Natural killer cell (primary cell): ENCODE data around the gene RELN. TPM values are rescaled to one million over a fixed set of nuclear protein-coding genes. Genes with fewer than 3 reads are reported as not detected.

Source experiments
- ATAC-seq, 3 donors: fragments of 150-1000 bp in 2 of 3; fragments of 200-7000 bp in 1 of 3; cut with Tn5 transposase; 1 replicate in 1 of 3; 2 replicates in 2 of 3; pipeline ENCODE4 v1.10.0; 2021; ENCODE audit warnings: mild to moderate bottlenecking in 2 of 3, moderate library complexity in 2 of 3
- DNase-seq, 2 donors: peaks; one replicate each; pipeline versions ENCODE4 v3.0.0 to v3.0.0-alpha.2; 2013 to 2021; ENCODE audit warnings: mixed read lengths in 1 of 2
- H3K27ac ChIP-seq: one replicate; pipeline ENCODE4 v1.5.1; 2013; ENCODE audit warnings: mild to moderate bottlenecking, low read length
- H3K27me3 ChIP-seq: one replicate; pipeline ENCODE4 v1.6.1; 2013; ENCODE audit warnings: low read length; ENCODE audit not compliant: control insufficient read depth, insufficient read depth
- H3K36me3 ChIP-seq: one replicate; pipeline ENCODE4 v1.6.1; 2013; ENCODE audit warnings: low read length; ENCODE audit not compliant: control insufficient read depth, insufficient read depth
- H3K4me1 ChIP-seq: one replicate; pipeline ENCODE4 v1.6.1; 2013; ENCODE audit warnings: low read length; ENCODE audit not compliant: control insufficient read depth, insufficient read depth
- H3K4me3 ChIP-seq: one replicate; pipeline ENCODE4 v1.5.1; 2013; ENCODE audit warnings: low read length
- H3K9me3 ChIP-seq: one replicate; pipeline ENCODE4 v1.6.1; 2013; ENCODE audit warnings: low read length; ENCODE audit not compliant: control insufficient read depth, insufficient read depth
- H3K27ac Mint-ChIP-seq, 2 donors: one replicate each; pipeline ENCODE4 v1.8.0; 2022; ENCODE audit warnings: mild to moderate bottlenecking in 2 of 2, mixed read lengths in 2 of 2, moderate library complexity in 1 of 2
- H3K27me3 Mint-ChIP-seq, 2 donors: one replicate each; pipeline ENCODE4 v1.8.0; 2022; ENCODE audit warnings: low read depth in 2 of 2, mixed read lengths in 2 of 2
- H3K36me3 Mint-ChIP-seq: one replicate; pipeline ENCODE4 v1.8.0; 2022; ENCODE audit warnings: mixed read lengths
- H3K4me1 Mint-ChIP-seq, 2 donors: one replicate each; pipeline ENCODE4 v1.8.0; 2022; ENCODE audit warnings: mixed read lengths in 2 of 2
- H3K4me3 Mint-ChIP-seq: one replicate; pipeline ENCODE4 v1.8.0; 2022; ENCODE audit warnings: mild to moderate bottlenecking, moderate library complexity, mixed read lengths
- H3K9me3 Mint-ChIP-seq, 2 donors: one replicate each; pipeline ENCODE4 v1.8.0; 2022; ENCODE audit warnings: mixed read lengths in 2 of 2
- WGBS: methylation state at CpG from one replicate; pipeline ENCODE4 v1.1.7; 2013; ENCODE audit warnings: missing lambda C conversion rate; ENCODE audit not compliant: insufficient coverage; 5-methylcytosine and 5-hydroxymethylcytosine counted together
- intact Hi-C: fragments of 100-400 bp; cut with micrococcal nuclease; formaldehyde crosslinking; loops from one replicate; pipeline ENCODE4 v1.14.2; 2022
- total RNA-seq, 4 donors: library from RNA; stranded (reverse); fragments of 120-200 nt in 1 of 4; gene quantifications; one replicate each; pipeline versions ENCODE4 v1.2.3 to v1.2.4, GENCODE V29; 2013 to 2022
- TF ChIP-seq, protein P1 (sequence below): fragments of 200-600 bp; IDR thresholded peaks from one replicate; pipeline ENCODE4 v1.8.0; 2022; ENCODE audit warnings: antibody characterized with exemption

Gene RELN
- total RNA-seq, 3 donors from 2014 or later (not counting 1 experiment from before 2014, with no cell fraction given), result not detected

DNA sequence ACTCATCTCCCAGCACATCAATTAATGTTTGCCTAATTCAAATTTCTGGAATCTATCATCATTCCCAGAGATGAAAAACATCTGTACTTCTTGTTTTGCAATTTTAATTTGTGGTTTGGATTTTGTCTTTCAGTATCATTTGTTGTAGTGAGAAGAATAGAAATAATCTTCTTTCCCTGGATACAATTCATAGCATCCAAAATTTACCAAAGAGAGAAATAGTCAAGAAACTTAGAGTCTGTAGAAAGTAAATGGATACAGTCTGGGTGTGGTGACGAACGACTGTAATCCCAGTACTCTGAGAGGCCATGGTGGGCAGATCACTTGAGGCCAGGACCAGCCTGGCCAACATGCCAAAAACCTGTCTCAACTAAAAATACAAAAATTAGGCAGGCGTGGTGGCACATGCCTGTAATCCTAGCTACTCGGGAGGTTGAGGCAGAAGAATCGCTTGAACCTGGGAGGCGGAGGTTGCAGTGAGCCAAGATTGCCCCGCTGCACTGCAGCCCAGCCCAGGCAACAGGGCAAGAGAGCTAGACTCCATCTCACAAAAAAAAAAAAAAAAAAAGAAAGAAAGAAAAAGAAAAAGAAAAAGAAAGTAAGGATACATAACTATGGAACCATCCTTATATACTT is 193.0 kb downstream of the RELN start:
- TF ChIP-seq, protein P1, sequence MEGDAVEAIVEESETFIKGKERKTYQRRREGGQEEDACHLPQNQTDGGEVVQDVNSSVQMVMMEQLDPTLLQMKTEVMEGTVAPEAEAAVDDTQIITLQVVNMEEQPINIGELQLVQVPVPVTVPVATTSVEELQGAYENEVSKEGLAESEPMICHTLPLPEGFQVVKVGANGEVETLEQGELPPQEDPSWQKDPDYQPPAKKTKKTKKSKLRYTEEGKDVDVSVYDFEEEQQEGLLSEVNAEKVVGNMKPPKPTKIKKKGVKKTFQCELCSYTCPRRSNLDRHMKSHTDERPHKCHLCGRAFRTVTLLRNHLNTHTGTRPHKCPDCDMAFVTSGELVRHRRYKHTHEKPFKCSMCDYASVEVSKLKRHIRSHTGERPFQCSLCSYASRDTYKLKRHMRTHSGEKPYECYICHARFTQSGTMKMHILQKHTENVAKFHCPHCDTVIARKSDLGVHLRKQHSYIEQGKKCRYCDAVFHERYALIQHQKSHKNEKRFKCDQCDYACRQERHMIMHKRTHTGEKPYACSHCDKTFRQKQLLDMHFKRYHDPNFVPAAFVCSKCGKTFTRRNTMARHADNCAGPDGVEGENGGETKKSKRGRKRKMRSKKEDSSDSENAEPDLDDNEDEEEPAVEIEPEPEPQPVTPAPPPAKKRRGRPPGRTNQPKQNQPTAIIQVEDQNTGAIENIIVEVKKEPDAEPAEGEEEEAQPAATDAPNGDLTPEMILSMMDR, result no peak
- no peaks in the 10 kb centered on the region for H3K27me3 ChIP-seq
- H3K4me1 ChIP-seq, result no peaks in the 10 kb centered on the region
- ATAC-seq (no peak), DNase-seq (no peak)
- H3K9me3 ChIP-seq, result no peaks in the 10 kb centered on the region
- Mint-ChIP-seq H3K4me3 (no peak overlapping the region), H3K4me1 (no peaks in the 10 kb centered on the region), H3K27me3 (no peaks in the 10 kb centered on the region), H3K9me3 (peaks cover 0 to 3% of the 10 kb centered on the region in 2 donors), H3K27ac (no peak overlapping the region), H3K36me3 (no peaks in the 10 kb centered on the region)
- H3K4me3 ChIP-seq, result no peak overlapping the region
- H3K36me3 ChIP-seq, result no peaks in the 10 kb centered on the region
- WGBS, result 92% methylated on average over 6 of the region's 7 CpGs
- no peak overlapping the region for H3K27ac ChIP-seq
- intact Hi-C loops, result no loop called here

DNA sequence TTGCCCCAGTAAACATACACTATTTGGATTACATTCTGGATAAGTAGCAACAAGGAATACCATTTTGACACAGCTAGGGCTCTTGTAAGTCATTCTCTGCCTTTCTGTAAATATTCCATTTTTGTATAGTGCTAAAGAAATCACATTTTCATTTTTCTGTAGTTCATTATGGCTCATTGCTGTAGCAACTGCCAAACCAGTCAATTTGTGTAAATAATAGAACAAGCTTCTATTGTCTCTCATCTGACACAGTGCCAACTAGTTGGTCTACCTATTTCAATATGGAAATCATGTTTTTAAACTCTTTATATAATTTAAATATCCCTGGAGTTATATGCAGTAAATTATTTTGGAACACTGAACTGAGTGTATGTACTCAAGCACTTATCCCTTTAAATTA is 193.7 kb downstream of the RELN start:
- H3K27ac Mint-ChIP-seq, result no peak overlapping the region
- no peaks in the 10 kb centered on the region for H3K4me1 Mint-ChIP-seq
- Histone ChIP-seq H3K4me3 (no peak overlapping the region), H3K27me3 (no peaks in the 10 kb centered on the region), H3K36me3 (no peaks in the 10 kb centered on the region), H3K9me3 (no peaks in the 10 kb centered on the region), H3K4me1 (no peaks in the 10 kb centered on the region), H3K27ac (no peak overlapping the region)
- H3K9me3 Mint-ChIP-seq, result peaks cover 0 to 3% of the 10 kb centered on the region in 2 donors
- DNase-seq (no peak), ATAC-seq (no peak)
- TF ChIP-seq, protein P1, result no peak
- no peak overlapping the region for H3K4me3 Mint-ChIP-seq
- no peaks in the 10 kb centered on the region for H3K36me3 Mint-ChIP-seq
- no peaks in the 10 kb centered on the region for H3K27me3 Mint-ChIP-seq
- intact Hi-C loops, result no loop called here

DNA sequence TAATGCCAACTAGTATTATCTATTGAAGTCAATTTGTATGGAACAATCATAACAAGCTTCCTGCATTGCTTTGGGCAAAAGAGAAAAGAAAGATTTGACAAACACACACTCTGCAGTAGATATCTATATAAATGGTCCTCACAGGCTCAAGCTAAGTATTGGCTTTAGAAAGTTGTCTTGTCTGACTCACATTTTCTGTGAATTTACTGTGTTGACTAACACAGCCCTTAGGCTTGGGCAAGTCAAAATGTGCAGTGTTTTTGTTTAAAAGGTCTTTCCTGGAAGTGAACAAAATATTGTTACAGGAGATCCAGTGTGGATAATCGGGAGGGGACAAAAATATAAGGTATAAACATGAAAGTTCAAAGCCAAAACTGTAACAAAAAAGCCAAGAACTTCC is 194.4 kb downstream of the RELN start:
- intact Hi-C loops, result no loop called here

More for the DNA sequence above, 194.4 kb downstream of the RELN start:
- H3K27me3 ChIP-seq, result no peaks in the 10 kb centered on the region
- no peak overlapping the region for H3K4me3 Mint-ChIP-seq
- DNase-seq (no peak), ATAC-seq (no peak)
- TF ChIP-seq, protein P1, result no peak
- WGBS, result no CpG with 5 or more reads among the region's 1 CpG
- no peak overlapping the region for H3K27ac Mint-ChIP-seq
- peaks cover 0 to 3% of the 10 kb centered on the region in 2 donors for H3K9me3 Mint-ChIP-seq
- no peak overlapping the region for H3K27ac ChIP-seq
- H3K36me3 Mint-ChIP-seq, result no peaks in the 10 kb centered on the region
- H3K4me3 ChIP-seq, result no peak overlapping the region
- H3K4me1 ChIP-seq, result no peaks in the 10 kb centered on the region
- H3K4me1 Mint-ChIP-seq, result no peaks in the 10 kb centered on the region
- H3K36me3 ChIP-seq, result no peaks in the 10 kb centered on the region
- H3K9me3 ChIP-seq, result no peaks in the 10 kb centered on the region
- no peaks in the 10 kb centered on the region for H3K27me3 Mint-ChIP-seq
